Measurements from ENCODE around the gene ITGA1. TPM values are rescaled to one million over a fixed set of nuclear protein-coding genes. Genes with fewer than 3 reads are reported as not detected.

The ITGA1 gene
- total and polyA plus RNA-seq, 2 of the 8 experiments (the other 6 are each of a cell fraction or from before 2014, with no cell fraction given), result 2.3 to 9.0 TPM

DNA sequence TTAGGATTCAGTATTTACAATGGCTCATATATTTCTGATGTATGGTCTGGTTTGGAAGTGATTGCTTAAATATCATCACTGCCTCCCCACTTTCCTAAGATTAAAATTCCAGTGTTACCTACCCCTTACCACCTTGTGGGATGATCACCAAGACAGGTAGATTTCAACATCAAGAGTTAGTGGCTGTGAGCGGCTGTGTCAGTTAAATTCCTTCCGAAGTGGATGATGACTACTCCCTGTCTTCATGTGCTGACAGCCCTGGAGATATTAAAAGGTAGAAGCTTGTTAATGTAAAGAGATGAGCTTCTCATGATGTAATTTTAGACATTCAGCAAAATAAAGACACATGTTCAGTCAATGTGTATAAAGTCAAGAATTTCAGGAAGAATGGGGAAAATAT lies 205.7 kb downstream of the ITGA1 start:
- peaks cover 15% of the 10 kb centered on the region for H3K23me2 ChIP-seq (ENCODE audit: low read depth, low read length)
- TF ChIP-seq EGR1 (IDR thresholded peaks at IDR 0.05; ENCODE audit: borderline replicate concordance, low read depth, low read length), result no peak
- TF ChIP-seq EZH2 (IDR thresholded peaks at IDR 0.05; ENCODE audit: low read depth, low read length, severe bottlenecking), result no peak
- no peak for TF ChIP-seq BRCA1 (IDR thresholded peaks at IDR 0.05; ENCODE audit: low read depth, low read length)
- no peak for TF ChIP-seq KDM1A (IDR thresholded peaks at IDR 0.05; ENCODE audit: borderline replicate concordance, low read length)
- no peak for TF ChIP-seq MAFK (IDR thresholded peaks at IDR 0.05; ENCODE audit: low read depth, low read length)
- TF ChIP-seq TAF7 (optimal IDR thresholded peaks at IDR 0.05; ENCODE audit: borderline replicate concordance, low read depth, low read length), result no peak
- no peak for TF ChIP-seq CHD1 (IDR thresholded peaks at IDR 0.05; ENCODE audit: low read depth, low read length)
- TF ChIP-seq RAD21 (IDR thresholded peaks at IDR 0.05 in 1 of 2, conservative IDR thresholded peaks at IDR 0.05 in 1 of 2; ENCODE audit: low read depth in 2 of 2, low read length in 2 of 2), result no peak
- no peak for TF ChIP-seq POU5F1 (IDR thresholded peaks at IDR 0.05; ENCODE audit: low read depth, low read length)
- no peak for TF ChIP-seq KDM5A (IDR thresholded peaks at IDR 0.05; ENCODE audit: low read length)
- TF ChIP-seq SRF (IDR thresholded peaks at IDR 0.05; ENCODE audit: low read depth, low read length), result no peak
- no peak for TF ChIP-seq E2F6 (IDR thresholded peaks at IDR 0.05)
- no peak for TF ChIP-seq CBX8 (IDR thresholded peaks at IDR 0.05; ENCODE audit: borderline replicate concordance, low read depth, low read length)
- no peak overlapping the region for H3K4me3 ChIP-seq (ENCODE audit: extremely low read depth in 1 of 4, insufficient read depth in 2 of 4, low read depth in 3 of 4, low read length in 4 of 4)
- CTCF ChIA-PET (ENCODE audit: partially characterized antibody), result interaction anchor here (0.8 kb wide), 1 partner anchor 45 kb away, joined by 3 read pairs; no protein-coding TSS in a partner anchor
- H3K4me2 ChIP-seq (ENCODE audit: insufficient read depth in 1 of 2, low read depth in 2 of 2, low read length in 2 of 2), result no peak overlapping the region
- no peaks in the 10 kb centered on the region for H3K79me1 ChIP-seq (ENCODE audit: low read depth, low read length)
- no peak overlapping the region for H3K14ac ChIP-seq (ENCODE audit: insufficient read length)
- H2AFZ ChIP-seq (ENCODE audit: low read length), result no peak overlapping the region
- H2BK120ac ChIP-seq (replicated peaks; ENCODE audit: low read depth, low read length), result no peak overlapping the region
- no peak overlapping the region for H4K8ac ChIP-seq (ENCODE audit: extremely low read depth, insufficient read depth, low read length)
- H2AK5ac ChIP-seq (ENCODE audit: low read depth, low read length), result no peak overlapping the region
- no peak overlapping the region for H3K9ac ChIP-seq (replicated peaks in 1 of 4; ENCODE audit: extremely low read depth in 1 of 4, low read depth in 3 of 4, low read length in 3 of 4)
- H4K20me1 ChIP-seq (replicated peaks in 1 of 2; ENCODE audit: control insufficient read depth in 1 of 2, insufficient read depth in 2 of 2, low read length in 2 of 2), result no peaks in the 10 kb centered on the region
- no peaks in the 10 kb centered on the region; a peak in 1 of 8 replicates for H3K36me3 ChIP-seq (ENCODE audit: control insufficient read depth in 2 of 4, insufficient read depth in 4 of 4, low read length in 3 of 4)
- H2BK15ac ChIP-seq (ENCODE audit: low read length), result no peak overlapping the region
- H3K23ac ChIP-seq (ENCODE audit: insufficient read length), result no peak overlapping the region
- no peaks in the 10 kb centered on the region for H3K79me2 ChIP-seq (ENCODE audit: control insufficient read depth in 1 of 2, insufficient read depth in 2 of 2, low read length in 2 of 2)
- peaks cover 0 to 7% (median 3%) of the 10 kb centered on the region in 4 experiments; a peak in 3 of 7 replicates for H3K27me3 ChIP-seq (replicated peaks in 1 of 4; ENCODE audit: control insufficient read depth in 3 of 4, extremely low read depth in 1 of 4, insufficient read depth in 3 of 4, low read length in 3 of 4)
- 94% methylated on average over 2 of the region's 2 CpGs; no CpG with 5 or more reads in 1 of the 2 experiments for WGBS, 2 experiments (ENCODE audit: extremely low coverage in 1 of 2, insufficient coverage in 1 of 2, insufficient read length in 1 of 2, insufficient replicate concordance in 2 of 2, low coverage in 1 of 2, low lambda C conversion rate in 2 of 2, missing lambda C conversion rate in 1 of 2)
- H3K18ac ChIP-seq (ENCODE audit: extremely low read depth, low read length), result no peak overlapping the region
- H4K5ac ChIP-seq (ENCODE audit: insufficient read length, low read depth, low read length), result no peak overlapping the region
- FAIRE-seq (no peak), DNase-seq (ENCODE audit: low read depth in 1 of 2, low spot score in 2 of 2) (no peak)
- H3K56ac ChIP-seq (replicated peaks; ENCODE audit: insufficient read length, low read depth, low read length), result no peak overlapping the region
- POLR2A ChIA-PET (ENCODE audit: partially characterized antibody), result interaction anchor here (0.7 kb wide), 1 partner anchor 16 kb away, joined by 3 read pairs; no protein-coding TSS in a partner anchor
- H3K4ac ChIP-seq (replicated peaks; ENCODE audit: insufficient read length, low read depth, low read length), result no peak overlapping the region
- no peak overlapping the region for H3K27ac ChIP-seq (ENCODE audit: low read depth, low read length)
- H2BK5ac ChIP-seq (ENCODE audit: low read depth, low read length), result no peak overlapping the region
- no peaks in the 10 kb centered on the region; a peak in 1 of 7 replicates for H3K4me1 ChIP-seq (replicated peaks in 1 of 4; ENCODE audit: control insufficient read depth in 3 of 4, insufficient read depth in 4 of 4, low read length in 3 of 4)
- H3K9me3 ChIP-seq (ENCODE audit: insufficient read depth in 2 of 2, low read depth in 1 of 2, low read length in 1 of 2), result no peaks in the 10 kb centered on the region
- no peak overlapping the region for H4K91ac ChIP-seq (replicated peaks; ENCODE audit: insufficient read length, low read length)
- no peak overlapping the region for H2BK12ac ChIP-seq (ENCODE audit: low read depth, low read length)
- no peak overlapping the region for H2BK20ac ChIP-seq (ENCODE audit: low read length)
